ENCODE measurements around the gene UNC93A.
"Not testable (repeated sequence)": the region's sequence is repeated elsewhere in the genome, so short reads cannot be mapped to it uniquely, and the experiment has no call there.

The UNC93A gene

GRCh38 chr6:167350731-167351655 lies 59.9 kb downstream of the UNC93A start:
- TF ChIP-seq JUND (IDR thresholded peaks at IDR 0.05; ENCODE audit: low read depth) = no peak
- in situ Hi-C loops (cut with HindIII; ENCODE audit: low pct_unique_long_range_greater_than_20kb, low sequenced_read_pairs) = no loop called here
- peak in 1 of 2 experiments; percentile 68 for DNase-seq (ENCODE audit: low read depth in 1 of 2, low spot score in 1 of 2)

GRCh38 chr6:167351656-167352345 lies 60.7 kb downstream of the UNC93A start:
- DNase-seq (ENCODE audit: low read depth in 1 of 2, low spot score in 1 of 2) = no peak
- in situ Hi-C loops (cut with HindIII; ENCODE audit: low pct_unique_long_range_greater_than_20kb, low sequenced_read_pairs) = no loop called here
- no peak for TF ChIP-seq JUND (IDR thresholded peaks at IDR 0.05; ENCODE audit: low read depth)

- in situ Hi-C loops (cut with HindIII; ENCODE audit: low pct_unique_long_range_greater_than_20kb, low sequenced_read_pairs) = no loop called here
- DNase-seq (ENCODE audit: low read depth in 1 of 2, low spot score in 1 of 2) = no peak
- TF ChIP-seq JUND (IDR thresholded peaks at IDR 0.05; ENCODE audit: low read depth) = no peak
Measured at GRCh38 chr6:167356874-167357273, 65.8 kb downstream of the UNC93A start.

- DNase-seq (ENCODE audit: low read depth in 1 of 2, low spot score in 1 of 2); in situ Hi-C loops (cut with HindIII; ENCODE audit: low pct_unique_long_range_greater_than_20kb, low sequenced_read_pairs): not testable (repeated sequence)
Measured at GRCh38 chr6:167358394-167358793, 67.3 kb downstream of the UNC93A start.

- in situ Hi-C loops (cut with HindIII; ENCODE audit: low pct_unique_long_range_greater_than_20kb, low sequenced_read_pairs); DNase-seq (ENCODE audit: low read depth in 1 of 2, low spot score in 1 of 2): not testable (repeated sequence)
Measured at GRCh38 chr6:167361170-167361569, 70.1 kb downstream of the UNC93A start.
